GM12892 (cell line): ENCODE measurements around the gene ARG2.

Experiments used
- DNase-seq: peaks from one replicate; pipeline ENCODE4 v3.0.0; 2011; ENCODE audit not compliant: insufficient read length
- FAIRE-seq: peaks from 2 replicates; lab custom pipeline; 2011; peaks lifted over from hg19 to GRCh38; lab: Jason Lieb, UNC
- POLR2A ChIP-seq: IDR thresholded peaks from 2 replicates; pipeline ENCODE4 v1.6.1; 2011; ENCODE audit warnings: low read depth, low read length, control low read depth
- POLR2AphosphoS5 ChIP-seq: IDR thresholded peaks from 2 replicates; pipeline ENCODE4 v1.6.1; 2011; ENCODE audit warnings: low read depth, low read length, control low read depth
- TAF1 ChIP-seq: IDR thresholded peaks from 2 replicates; pipeline ENCODE4 v1.6.1; 2011; ENCODE audit warnings: low read depth, mild to moderate bottlenecking, control low read depth, low read length, borderline replicate concordance

Gene ARG2

DNA sequence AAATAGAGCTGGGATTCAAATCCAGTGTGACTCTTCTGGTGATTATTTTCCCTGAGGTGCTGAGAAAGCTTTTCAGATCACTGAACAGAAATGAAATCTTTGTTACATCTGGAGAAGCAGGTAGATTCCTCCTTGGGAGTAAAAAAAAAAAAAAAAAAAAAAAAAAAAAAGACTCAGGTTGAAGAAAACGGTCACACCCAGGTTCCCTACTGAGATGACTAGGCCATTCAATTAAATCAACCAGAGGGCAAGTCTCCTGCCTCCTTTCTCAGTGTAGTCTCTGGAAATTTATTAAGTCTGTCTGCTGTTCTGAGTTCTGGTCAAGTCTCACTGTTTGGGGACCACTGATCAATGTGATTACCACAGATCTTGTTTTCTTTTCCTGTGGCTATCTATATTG lies 24.0 kb downstream of the ARG2 start:
- TF ChIP-seq POLR2AphosphoS5 (no peak), POLR2A (no peak), TAF1 (no peak)
- FAIRE-seq (no peak), DNase-seq (no peak)

DNA sequence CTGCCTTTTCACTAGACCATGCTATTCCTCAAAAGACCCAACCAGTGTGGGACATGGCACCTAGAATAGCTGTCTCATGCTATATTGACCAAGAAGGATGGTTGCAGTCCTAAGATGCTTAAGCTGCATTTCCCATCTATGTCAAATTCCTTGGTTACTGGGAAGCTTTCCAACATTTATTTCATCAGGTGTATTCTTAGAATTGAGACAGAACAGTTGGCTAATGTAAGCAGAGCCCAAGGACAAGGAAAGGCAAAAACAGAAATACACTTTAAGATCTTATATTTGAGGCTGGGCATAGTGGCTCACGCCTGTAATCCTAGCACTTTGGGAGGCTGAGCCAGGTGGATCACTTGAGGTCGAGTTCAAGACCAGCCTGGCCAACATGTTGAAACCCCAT lies 24.7 kb downstream of the ARG2 start:
- TF ChIP-seq POLR2A (no peak), TAF1 (no peak)
- no peak for DNase-seq
- no peak for FAIRE-seq

DNA sequence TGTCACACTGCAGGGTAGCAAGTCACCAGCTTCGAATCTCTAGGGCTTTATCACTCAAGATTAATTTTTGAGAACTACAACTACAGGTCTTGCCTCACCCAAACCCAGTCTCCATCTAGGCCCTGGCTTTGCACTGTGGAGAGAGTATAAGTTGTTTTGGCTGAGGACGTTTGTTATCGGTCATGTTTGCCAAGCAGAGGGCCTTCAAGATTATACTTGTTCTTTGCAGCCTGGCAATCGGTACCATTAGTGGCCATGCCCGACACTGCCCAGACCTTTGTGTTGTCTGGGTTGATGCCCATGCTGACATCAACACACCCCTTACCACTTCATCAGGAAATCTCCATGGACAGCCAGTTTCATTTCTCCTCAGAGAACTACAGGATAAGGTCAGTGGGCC lies 25.7 kb downstream of the ARG2 start:
- DNase-seq (no peak), FAIRE-seq (no peak)
- TF ChIP-seq TAF1 (no peak), POLR2A (no peak; the same call in 1 of the 2 replicates), POLR2AphosphoS5 (no peak)

DNA sequence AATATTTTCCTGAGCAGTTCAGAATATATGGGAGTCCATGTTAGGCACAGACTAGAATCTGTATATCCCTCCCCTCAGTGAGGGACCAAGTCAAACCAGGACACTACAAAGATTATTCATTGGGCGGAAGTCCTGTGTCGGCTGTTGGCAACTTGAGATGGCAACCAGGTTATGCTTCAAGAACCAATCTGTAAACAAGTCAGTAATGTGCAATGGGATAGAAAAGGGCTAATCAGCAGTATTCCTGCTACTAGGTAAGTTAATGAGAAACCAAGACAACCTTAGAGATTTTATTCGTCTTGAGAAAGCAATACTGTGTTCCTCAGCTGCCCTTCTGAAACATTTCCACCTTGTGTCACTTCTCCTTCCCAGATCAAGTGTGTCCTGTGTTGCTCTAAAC lies 26.4 kb downstream of the ARG2 start:
- no peak for FAIRE-seq
- no peak for DNase-seq
- TF ChIP-seq POLR2A (no peak), POLR2AphosphoS5 (no peak), TAF1 (no peak)

DNA sequence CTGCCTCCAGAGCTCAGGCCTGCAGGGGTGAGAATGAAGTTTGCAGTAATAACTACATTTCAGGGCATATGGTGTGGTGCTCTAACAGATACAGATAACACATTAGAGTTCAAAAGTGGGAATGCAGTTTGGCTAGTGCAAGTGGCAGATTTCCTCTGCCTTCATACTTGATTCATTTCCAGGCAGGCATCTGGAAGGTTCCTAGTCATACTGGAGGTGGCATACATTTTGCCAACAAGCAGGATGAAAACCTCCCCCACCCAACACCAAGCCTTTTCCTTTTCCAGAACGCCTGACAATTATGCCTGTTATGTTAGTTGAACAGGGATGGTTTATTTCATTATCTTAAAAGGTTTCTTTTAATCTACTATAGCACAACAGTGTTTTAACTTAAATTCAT lies 30.4 kb downstream of the ARG2 start:
- FAIRE-seq (no peak), DNase-seq (no peak)
- TF ChIP-seq POLR2AphosphoS5: no peak
- no peak for TF ChIP-seq POLR2A
- TF ChIP-seq TAF1: no peak

DNA sequence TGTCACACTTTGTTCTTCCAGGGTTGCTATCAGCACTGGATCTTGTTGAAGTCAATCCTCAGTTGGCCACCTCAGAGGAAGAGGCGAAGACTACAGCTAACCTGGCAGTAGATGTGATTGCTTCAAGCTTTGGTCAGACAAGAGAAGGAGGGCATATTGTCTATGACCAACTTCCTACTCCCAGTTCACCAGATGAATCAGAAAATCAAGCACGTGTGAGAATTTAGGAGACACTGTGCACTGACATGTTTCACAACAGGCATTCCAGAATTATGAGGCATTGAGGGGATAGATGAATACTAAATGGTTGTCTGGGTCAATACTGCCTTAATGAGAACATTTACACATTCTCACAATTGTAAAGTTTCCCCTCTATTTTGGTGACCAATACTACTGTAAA lies 31.0 kb downstream of the ARG2 start:
- TF ChIP-seq POLR2A: no peak
- no peak for FAIRE-seq
- DNase-seq: no peak

DNA sequence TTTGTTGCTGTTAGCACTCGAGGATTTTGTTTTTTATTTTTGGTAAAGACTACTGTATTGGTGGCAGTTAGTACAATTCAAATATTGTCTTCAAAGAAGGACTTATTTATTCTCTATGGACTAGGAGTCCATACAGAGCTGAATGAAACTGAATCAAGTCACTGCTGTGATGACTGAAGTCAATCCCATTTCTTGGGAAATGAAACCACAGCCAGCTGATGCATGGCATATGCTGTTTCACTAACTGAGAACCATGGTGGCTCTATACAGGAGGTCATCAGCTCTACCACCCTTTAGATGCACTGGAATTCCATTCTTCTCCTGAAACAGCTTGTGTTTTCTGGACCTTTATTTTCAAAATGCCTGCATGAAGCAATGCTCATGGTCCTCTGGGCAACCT lies 32.5 kb downstream of the ARG2 start:
- no peak for TF ChIP-seq TAF1
- TF ChIP-seq POLR2A: no peak
- no peak for TF ChIP-seq POLR2AphosphoS5
- FAIRE-seq: no peak
- no peak for DNase-seq

DNA sequence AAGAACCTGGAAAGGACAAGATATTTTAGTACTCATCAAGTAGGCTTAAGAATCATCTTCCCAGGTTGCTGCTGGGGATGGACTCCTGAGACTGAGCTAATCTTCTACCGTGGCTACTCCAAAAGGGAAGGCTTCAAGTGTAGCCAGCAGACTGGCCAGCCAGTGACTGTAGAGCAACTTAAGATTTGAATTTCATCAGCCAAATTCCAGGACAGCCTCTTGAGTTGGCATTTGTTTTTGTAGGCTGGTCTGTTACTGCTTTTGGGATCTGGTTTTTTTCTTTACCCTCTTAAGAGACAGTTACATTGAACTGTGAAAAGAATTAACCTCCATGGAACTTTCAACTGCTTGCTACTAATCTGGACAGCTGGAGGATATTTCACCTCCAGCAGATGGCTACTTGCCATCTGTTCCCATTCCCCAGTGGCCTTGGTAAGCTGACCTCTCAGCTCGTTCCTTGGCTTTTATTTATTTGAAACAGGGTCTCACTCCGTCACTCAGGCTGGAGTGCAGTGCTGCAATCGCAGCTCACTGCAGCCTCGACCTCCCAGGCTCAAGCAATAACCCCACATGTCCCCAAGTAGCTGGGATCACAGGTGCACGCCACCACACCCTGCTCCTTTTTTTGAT lies 34.0 kb downstream of the ARG2 start:
- FAIRE-seq (no peak), DNase-seq (no peak)
- TF ChIP-seq TAF1: no peak
- no peak for TF ChIP-seq POLR2A
- TF ChIP-seq POLR2AphosphoS5: no peak

DNA sequence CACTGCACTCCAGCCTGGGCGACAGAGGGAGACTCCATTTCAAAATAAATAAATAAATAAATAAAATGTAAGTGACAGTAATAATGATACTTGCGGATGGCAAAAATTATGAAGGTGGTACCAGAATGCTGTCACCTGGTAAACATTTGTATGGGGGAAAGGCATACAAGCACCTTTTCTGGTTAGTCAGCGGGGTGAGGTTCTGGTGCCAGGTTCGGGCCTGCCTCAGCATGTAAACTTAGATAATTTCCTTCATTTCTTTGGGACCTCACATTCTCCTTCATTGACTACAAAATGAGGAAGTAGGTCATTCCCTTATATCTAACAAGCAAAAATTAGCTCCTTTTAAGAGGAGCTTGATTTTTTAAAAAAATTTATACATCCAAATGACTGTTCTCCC lies 43.9 kb downstream of the ARG2 start:
- FAIRE-seq (no peak), DNase-seq (no peak)
- TF ChIP-seq TAF1: no peak
- TF ChIP-seq POLR2AphosphoS5: no peak
- no peak for TF ChIP-seq POLR2A

DNA sequence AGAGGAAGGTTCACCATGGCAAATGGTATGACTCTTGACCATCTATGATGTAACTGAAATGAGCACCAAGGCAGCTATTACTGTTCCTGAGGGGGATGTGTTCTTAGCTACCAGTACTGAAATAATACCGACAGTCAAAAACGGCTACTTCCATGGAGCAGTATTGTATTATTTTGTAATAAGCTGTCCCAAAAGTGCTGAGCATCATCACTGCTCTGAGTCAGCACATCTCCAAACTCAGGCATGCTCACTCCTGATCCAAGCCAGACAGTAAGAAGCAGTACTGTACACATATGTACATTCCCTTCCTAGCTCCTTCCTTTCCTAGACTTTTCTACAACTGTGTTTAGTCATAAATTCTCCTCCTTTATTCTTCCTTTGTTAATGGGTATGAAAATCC lies 46.1 kb downstream of the ARG2 start:
- DNase-seq: no peak
- TF ChIP-seq POLR2A: no peak
- TF ChIP-seq POLR2AphosphoS5: no peak
- no peak for FAIRE-seq

DNA sequence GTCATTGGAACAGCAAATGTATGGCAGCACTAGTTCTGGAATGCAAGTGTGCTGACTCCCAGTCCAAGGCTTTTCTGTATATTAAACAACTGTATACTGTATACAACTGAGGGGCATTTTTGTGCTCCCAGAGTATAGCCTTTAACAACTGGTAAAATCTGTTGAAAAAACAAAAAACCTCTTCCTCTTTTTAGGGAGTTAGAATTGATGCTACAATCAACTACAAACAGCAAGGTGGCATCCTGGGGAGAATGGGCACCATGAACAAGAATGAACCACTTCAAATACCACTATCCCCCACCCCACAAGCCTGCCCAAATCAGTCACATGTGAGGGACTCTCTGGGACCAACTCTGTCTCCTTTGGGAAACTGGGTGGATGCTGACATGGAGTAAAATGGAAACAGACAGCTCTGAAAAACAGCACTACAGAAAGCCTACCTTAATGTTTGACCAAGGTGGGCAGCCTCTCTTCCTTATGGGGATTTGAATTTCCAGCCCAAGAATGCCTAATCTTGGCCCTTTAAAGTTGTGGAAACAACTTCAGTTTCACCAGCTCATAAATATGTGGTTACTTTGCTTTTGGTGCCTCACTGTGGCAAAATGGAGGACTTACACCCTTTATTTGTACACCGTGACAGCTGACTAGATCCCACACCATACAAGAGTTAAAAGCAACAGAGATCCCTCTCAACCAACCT lies 47.2 kb downstream of the ARG2 start:
- FAIRE-seq (peak; percentile 85), DNase-seq (peak; percentile 25)
- no peak for TF ChIP-seq POLR2AphosphoS5
- TF ChIP-seq TAF1: no peak
- no peak for TF ChIP-seq POLR2A

DNA sequence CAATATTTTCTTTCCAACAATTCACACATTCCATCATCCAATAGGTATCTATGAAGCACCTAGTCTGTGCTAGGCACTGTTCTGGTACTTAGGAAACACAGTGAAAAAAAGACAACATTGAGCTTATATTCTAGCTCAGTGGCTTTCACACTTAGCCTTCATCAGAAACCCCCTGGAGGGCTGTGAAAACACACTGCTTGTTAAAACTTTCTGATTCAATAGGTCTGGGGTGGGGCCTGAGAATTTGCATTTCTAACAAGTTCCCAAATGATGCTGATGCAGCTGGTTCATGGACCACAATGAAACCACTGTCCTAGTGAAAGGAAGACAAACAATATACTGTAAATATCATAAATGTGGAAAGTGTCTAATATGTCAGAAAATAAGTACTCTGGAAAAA lies 48.8 kb downstream of the ARG2 start:
- no peak for DNase-seq
- no peak for FAIRE-seq
- TF ChIP-seq POLR2A: no peak
- no peak for TF ChIP-seq POLR2AphosphoS5
- no peak for TF ChIP-seq TAF1

DNA sequence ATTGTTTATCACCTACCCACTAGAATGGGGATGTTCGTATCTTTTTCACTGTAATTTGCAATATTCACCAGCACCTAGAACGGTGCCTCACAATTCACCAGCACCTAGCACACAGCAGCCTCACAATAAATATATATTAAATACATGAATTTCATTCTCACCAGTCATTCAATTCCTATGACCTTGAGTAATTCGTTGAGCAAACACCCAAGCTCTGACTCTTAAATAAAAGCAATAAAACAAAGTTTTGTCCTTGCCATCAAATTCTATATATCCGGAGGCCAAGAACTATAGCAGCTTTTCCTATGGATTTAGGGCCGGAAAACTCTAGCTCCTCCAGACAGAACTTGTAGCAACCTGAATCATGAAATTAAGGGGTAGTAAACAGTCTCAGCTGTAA lies 53.7 kb downstream of the ARG2 start:
- FAIRE-seq (no peak), DNase-seq (no peak)
- no peak for TF ChIP-seq TAF1
- no peak for TF ChIP-seq POLR2AphosphoS5
- no peak for TF ChIP-seq POLR2A
